ENCODE results near the gene PHLPP1.
"Not testable (repeated sequence)": the region's sequence is repeated elsewhere in the genome, so short reads cannot be mapped to it uniquely, and the experiment has no call there.

The PHLPP1 gene

DNA sequence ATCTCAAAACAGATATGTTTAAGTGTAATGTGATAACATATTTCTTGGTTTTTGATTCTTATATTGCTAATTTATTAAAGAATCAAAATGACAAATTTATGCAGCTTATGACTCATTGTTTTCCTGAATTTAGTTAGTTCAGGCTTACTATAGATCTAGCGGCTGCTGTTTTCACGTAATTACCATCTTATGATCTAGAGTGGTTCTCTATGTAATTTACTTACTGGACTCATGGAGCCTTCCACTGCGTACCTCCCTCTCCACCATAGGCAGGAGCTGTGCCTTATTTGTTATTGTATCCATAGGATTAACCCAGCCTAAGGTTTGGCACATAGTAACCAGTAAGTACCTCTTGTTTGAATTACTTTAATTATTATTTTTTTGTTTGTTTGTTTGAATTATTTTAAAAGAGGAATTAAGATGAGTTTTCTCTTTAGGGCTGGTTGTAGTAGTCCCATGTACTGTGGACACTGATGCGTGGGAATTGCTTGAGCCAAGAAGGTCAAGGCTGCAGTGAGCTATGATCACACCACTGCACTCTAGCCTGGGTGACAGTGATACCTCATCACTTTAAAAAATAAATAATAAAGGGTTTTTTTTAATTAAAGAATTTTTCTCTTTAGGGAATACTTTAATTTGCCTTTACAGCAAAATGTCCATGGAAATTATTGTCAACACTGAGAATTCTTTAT lies 165.5 kb downstream of the PHLPP1 start:
- no peak for DNase-seq (ENCODE audit: low read depth in 2 of 3, low spot score in 2 of 3)

DNA sequence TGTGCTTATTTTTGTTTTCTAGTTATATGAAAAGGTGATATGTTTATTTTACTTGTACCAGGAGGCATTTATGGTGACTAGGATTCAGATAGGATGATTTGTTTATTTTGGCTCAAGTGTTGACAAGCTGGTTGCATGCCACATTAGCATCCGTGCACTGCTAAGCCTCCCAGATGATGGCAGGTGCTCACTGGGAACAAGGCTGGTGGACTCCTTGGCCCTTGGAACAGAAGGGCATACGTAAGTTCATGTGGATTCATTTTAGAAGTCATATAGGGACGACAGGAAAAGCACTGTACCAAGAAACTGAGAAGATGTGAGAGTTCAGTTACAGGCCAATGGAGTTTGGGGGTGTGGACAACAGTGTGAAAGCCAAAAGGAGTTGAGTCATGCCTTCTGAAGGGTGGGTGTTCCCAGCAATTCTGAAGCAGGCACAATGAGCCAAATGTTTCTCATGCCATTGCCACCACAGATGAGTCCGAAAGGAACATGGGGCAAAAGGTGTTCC lies 166.2 kb downstream of the PHLPP1 start:
- DNase-seq (ENCODE audit: low read depth in 2 of 3, low spot score in 2 of 3): no peak

DNA sequence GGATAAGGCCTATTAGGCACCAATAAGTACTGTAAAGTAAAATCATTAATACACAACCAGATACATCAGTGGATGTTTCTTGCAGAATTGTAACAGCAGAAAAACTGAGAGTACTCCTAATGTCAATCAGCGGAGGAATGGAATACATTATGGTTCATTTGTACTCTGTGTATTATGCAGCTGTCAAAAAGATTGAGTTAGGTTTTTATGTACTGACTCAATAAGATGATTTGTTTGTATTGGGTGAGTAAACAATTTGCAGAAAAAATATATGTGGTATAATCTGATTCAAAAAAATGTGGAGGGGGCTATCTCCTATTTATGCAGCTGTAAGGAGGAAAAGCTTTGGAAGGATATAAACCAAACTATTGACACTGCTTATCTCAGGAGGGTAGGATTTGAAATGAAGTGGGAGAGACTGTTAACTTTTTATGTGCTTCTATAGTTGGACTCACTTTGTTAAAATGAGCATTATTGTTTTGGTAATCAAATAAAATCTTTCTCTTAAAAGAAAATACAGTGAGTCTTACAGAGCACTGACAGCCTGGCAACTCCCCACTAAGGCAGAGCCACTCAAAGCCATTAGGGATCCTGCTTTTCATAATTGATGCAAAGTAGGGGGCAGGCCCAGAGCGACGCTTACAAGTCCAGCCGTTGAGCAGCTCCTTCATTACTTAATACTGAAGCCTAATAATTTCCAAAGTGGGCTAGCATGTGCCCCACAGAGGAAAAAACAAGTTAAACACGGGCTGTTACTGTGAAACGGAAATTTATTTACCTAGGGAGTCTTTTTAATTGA lies 168.8 kb downstream of the PHLPP1 start:
- no peak for DNase-seq (ENCODE audit: low read depth in 2 of 3, low spot score in 2 of 3)

DNA sequence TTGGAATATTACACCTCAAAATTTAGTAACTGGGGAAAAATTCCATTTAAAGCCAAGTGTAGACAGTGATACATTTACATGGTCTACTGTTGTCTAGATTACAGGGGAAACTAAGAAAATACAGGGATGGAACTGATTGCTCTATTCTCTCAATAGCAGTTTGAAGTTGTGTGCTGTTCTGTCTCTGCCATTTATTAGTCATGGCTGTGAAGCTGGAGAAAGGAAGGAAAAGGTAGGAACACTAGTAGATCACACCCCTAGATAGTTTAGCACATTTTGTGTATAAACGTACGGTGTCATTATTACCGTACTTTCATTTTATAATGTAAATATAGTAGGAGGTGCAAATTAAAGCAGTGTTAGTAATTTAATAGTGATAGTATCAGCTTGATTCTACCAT lies 170.5 kb downstream of the PHLPP1 start:
- DNase-seq (ENCODE audit: low read depth in 2 of 3, low spot score in 2 of 3): no peak

DNA sequence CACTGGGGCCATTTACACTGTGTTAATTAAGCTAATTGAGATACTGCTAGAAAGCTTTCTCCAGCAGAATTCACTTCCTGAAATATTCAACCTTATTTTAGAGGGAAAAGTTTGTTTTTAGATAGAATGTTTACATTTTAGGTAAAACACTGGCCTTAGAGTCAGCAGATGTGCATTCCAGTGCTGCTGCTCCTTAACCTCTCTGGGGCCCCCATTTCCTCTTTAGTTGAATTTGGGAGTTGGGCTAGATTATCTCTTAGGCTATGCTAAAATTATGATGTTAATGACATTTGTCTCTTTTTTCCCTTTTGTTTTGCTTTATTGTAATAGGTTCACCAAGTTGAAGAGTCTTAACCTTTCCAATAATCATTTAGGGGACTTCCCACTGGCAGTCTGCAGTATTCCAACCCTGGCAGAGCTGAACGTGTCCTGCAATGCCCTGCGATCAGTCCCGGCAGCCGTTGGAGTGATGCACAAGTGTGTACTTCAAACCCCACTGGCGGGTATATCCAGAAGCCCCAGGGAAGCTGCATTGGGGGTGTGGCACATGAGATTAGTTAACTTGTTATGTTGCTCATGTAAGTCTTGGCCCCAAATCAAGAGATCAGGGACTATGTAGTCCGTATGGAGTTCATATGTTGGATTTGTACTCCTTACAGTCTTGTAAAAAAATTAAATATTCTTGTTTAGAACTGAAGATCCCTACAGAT lies 179.5 kb downstream of the PHLPP1 start:
- no peak for DNase-seq (ENCODE audit: low read depth in 2 of 3, low spot score in 2 of 3)

DNA sequence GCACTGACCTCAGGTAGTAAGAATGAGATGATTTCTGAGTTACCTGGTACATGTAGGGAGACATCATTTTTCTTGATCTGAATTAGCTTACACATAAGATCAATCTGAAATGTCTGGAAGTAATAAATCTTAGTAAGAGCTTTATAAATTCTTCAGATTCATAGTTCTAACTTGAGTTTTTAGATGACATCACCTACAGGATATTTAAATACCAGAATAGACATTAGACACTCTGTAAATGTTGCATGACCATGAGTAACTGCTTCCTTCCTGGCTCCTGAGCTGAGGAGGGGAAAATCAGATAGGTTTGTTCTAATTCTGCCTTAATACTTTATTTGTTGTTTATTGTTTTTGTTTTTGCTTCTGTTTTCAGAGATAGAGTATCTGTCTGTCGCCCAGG lies 181.8 kb downstream of the PHLPP1 start:
- DNase-seq (ENCODE audit: low read depth in 2 of 3, low spot score in 2 of 3): no peak

DNA sequence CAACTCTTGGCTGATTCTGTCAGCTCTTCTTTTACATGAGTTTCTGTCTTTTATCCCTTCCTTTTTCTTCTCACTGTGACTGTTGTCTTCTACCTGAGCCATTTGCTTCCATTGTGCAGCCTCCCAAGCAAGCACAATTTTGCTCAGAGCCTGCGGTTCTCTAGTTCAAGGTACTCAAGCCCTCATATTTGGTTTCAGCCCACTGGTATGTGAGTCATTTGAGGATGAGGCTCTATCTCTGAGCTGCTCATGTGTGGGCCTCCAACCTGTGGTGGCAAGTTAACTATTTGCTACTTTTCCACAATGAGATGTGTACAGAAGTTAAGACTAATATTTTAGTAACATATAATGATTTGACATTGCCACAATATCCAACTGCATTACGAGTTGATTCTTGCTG lies 183.0 kb downstream of the PHLPP1 start:
- DNase-seq (ENCODE audit: low read depth in 2 of 3, low spot score in 2 of 3): no peak

DNA sequence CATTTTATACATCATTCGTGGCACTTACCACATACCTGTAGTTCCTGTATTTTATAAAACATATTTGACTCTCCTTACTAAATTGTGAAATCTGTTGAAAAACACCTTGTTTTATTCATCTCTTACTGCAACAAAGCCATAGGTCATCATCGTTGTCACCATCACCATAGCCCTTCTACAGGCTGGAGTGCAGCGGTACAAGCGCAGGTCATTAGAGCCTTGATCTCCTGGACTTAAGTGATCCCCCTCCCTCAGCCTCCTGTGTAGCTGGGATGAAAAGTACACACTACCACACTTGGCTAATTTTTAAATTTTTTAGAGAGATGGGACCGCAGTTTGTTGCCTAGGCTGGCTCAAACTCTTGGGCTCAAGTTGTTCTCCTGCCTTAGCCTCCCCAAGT lies 184.2 kb downstream of the PHLPP1 start:
- DNase-seq (ENCODE audit: low read depth in 2 of 3, low spot score in 2 of 3): no peak

DNA sequence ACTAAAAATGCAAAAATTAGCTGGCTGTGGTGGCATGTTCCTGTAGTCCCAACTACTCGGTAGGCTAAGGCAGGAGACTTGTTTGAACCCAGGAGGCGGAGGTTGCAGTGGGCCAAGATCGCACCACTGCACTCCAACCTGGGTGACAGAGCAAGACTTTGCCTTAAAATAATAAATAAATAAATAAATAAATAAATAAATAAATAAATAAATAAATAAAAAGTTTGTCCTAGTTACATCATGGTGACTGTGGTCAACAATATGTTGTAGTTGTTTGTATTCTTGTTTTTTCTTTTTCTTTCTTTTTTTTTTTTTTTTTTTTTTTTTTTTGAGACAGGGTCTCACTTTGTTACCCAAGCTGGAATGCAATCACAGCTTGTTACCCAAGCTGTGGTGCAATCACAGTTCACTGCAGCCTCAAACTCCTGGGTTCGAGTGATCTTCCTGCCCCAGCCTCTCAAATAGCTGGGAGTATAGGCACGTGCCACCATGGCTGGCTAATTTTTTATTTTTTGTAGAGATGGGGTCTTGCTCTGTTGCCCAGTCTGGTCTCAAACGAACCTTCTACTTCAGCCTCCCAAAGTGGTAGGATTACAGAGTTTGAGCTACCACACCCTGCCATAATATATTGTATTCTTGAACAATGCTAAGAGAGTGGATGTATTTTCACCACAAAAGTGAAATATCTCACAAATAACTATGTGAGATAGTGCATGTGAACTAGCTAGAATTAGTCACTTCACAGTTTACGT lies 185.0 kb downstream of the PHLPP1 start:
- no peak for DNase-seq (ENCODE audit: low read depth in 2 of 3, low spot score in 2 of 3)

DNA sequence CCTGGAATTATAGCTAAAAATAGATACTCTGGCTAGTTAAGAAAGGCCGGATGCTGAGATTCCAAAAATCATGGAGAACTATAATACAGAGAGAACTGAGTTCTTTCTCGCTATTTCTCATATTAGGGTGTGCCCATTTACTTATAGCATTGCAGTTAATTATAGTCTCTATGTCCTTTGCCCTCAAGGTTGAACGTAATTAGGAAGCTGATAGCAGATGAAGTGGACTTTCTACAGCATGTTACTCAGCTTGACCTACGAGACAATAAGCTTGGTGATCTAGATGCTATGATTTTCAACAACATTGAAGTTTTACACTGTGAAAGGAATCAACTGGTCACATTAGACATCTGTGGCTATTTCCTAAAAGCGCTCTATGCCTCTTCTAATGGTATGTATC lies 187.4 kb downstream of the PHLPP1 start:
- no peak for DNase-seq (ENCODE audit: low read depth in 2 of 3, low spot score in 2 of 3)

DNA sequence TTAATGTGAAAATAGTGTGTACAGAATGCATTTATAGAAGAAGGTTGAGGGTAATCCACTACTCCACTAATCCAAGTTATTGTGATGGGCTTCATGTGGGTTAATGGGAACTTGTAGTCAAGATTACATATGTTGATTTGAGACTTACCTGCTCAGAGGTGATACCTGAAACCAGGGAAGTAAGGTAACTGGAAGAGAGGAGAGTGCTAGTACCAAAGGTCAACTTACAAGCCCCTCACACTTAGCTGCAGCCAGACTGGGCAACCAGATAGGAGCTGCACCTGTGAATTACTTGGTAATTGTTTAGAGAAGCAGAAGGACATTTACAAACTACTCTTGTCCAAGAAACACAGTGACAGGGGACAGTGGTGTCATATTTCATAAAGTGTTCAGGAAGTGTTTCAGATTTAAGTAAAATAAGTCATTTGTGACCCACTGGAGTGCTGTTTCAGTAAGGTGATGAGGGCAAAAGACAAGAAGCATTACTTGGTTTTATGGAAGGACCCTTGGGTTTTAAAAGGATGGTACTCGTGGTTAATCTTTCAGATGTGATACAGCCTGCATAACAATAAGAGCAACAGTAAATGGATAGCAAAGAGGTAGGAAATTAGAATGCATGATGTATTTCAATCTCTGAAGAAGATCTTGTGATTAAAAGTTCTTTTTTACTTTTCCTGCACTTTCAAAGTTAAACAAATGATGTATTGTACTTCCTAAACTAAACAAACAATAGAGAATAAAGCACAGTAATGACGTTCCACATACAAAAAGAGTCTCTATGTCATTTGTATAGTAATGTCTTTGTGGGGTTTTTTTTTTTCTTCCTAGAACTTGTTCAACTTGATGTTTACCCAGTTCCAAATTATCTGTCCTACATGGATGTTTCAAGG lies 189.3 kb downstream of the PHLPP1 start:
- DNase-seq (ENCODE audit: low read depth in 2 of 3, low spot score in 2 of 3): no peak

DNA sequence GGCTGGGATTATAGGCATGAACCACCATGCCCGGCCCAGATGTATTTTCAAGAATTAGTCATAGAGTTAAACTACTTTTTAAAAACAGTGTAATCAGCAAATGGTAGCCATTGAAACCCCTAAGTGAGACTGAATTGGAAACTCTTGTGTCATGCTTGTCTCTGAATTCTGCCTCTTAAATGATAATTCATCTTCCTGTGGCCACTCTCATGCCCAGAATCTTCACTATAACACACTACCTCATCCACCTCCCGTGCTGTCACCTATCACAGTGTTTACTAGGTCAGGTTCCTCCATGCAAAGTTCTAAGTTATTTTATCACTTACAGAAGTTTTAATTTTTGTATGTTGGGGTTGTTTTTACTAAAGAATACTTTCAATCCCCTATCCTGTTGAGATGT lies 197.5 kb downstream of the PHLPP1 start:
- no peak for DNase-seq (ENCODE audit: low read depth in 2 of 3, low spot score in 2 of 3)

DNA sequence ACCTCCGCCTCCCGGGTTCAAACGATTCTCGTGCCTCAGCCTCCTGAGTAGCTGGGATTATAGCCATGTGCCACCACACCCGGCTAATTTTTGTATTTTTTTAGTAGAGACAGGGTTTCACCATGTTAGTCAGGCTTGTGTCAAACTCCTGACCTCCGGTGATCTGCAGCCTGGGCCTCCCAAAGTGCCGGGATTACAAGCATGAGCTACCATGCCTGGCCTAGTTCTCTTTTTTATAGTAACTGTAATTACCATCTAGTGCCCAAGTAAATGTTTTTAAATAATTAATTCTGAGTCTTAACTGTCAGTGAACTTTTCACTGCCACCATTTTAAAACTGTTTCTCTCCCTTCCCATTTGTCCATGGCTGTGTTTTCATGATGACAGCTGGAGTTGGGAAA lies 198.5 kb downstream of the PHLPP1 start:
- DNase-seq (ENCODE audit: low read depth in 2 of 3, low spot score in 2 of 3): not testable (repeated sequence)

DNA sequence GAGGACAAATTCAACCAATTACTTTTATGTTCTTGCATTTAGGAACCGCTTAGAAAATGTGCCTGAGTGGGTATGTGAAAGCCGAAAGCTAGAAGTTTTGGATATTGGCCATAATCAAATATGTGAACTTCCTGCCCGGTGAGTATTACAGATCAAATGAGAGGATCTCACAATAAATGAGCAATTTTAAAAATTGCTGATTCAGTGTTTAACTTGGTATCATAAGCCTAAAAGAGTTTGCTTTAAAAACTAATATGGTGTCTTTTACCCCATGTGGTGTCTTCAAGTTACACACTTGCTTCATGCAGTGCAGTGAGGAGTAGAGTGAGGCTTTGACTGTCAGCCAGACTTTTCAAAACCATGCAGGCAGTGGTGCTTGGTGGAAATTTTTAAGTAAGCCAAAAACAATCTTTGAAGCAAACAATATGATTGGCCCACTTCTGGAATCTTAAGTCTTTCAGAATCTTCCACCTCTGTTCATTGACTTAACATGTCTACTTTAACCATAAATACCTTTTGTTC lies 199.6 kb downstream of the PHLPP1 start:
- DNase-seq (ENCODE audit: low read depth in 2 of 3, low spot score in 2 of 3): no peak

DNA sequence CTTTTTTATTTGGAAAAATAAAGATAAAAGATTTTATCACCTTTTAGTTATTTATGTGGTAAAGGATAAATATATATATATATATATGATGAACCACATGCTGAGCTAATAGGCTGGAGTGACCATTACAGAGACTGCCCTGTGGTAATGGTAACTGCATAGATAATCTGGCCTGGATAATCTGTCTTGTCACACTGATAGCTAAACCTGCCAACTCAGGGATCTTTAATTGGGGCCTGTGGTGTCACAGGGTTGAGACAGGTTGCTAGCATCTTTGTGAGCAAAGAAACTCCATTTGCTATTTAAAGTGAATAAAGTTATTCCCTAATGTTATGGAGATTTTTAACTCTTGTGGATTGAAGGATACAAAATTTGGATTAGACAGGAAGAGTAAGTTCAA lies 203.0 kb downstream of the PHLPP1 start:
- DNase-seq (ENCODE audit: low read depth in 2 of 3, low spot score in 2 of 3): no peak

DNA sequence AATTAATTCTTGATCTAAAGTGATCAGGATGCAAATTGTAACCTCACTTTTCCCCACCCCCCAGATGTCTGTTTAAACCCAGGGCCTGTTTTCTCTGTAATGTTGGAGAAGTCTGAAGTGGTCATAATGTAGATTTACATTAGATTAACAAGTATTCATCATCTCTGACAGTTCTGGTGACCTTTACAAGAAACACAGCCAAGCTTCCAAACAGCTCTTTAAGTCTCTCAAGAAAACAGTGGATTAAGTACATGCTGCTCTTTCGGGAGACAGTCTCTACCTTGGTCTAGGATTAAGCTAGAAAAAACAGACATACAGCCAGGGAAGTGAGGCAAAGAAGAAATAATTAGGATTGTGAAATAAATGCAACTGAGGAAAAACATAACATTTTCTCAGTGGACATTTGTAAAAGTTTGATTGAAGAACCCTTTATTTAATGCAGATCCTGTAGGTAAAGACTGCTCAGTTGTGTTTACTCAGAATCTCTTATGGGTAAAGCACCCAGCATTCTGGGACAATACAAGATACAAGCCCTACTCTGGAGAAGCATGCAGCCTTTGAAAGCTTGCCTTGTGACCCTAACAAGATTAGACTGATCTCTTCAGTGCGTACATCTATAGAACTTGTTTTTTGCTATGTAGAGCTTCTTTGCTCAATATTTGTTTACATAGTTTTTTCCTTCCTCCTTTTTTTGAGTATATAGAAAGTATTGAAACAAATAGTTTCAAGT lies 203.9 kb downstream of the PHLPP1 start:
- DNase-seq (ENCODE audit: low read depth in 2 of 3, low spot score in 2 of 3): no peak

DNA sequence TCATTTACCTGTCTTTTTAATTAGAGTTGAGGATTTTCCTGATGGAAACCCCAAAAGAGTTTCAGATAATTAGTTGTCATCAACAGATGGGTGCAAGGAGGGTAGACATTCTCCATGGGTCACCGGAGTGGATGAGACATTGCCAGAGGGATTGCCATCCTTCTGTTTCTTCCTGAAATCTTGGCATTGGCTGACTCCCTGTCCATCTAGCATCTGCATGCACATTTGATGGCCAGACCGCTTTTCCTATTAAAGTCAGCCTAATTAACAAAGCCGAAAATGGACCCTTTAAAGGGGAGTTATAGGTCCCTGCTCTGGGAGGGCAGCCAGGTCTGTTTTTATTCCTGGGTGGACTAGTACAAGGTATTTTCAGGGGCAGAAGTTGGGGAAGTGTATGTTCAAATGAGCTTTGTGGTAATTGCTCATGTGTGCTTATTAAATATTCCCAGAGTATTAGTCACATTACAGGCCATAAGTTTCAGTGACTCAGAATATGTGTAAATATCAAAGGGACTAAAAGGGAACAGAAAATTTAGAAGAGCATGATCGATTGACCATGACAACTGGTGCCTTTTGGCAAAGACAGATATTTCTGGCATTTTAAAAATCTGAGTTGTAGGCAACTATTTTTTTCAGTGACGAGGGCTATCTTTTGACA lies 209.8 kb downstream of the PHLPP1 start:
- no peak for DNase-seq (ENCODE audit: low read depth in 2 of 3, low spot score in 2 of 3)

DNA sequence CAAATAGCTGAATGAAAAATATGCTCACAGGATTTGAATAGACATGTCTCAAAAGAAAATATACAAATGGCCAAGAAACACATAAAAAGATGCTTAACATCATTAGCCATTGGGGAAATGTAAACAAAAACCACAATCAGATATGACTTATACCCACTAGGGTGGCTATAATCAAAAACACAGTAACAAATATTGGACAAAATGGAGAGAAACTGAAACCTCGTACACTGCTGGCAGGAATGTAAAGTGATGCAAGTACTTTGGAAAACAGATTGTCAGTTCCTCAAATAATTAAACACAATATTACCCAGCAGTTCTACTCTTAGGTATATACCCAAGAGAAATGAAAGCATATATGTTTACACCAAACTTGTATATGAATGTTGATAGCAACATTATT lies 213.0 kb downstream of the PHLPP1 start:
- no peak for DNase-seq (ENCODE audit: low read depth in 2 of 3, low spot score in 2 of 3)
